Measurements from ENCODE around the gene JOSD2. TPM values are rescaled to one million over a fixed set of nuclear protein-coding genes. Genes with fewer than 3 reads are reported as not detected.
A peak's percentile ranks its signal among the peaks of the same experiment; 100 is the strongest.

Gene JOSD2
- total and polyA plus RNA-seq, 9 of the 15 experiments (the other 6 are each of a cell fraction or from before 2014, with no cell fraction given), result 0.06 to 14.4 (median 3.1) TPM

DNA sequence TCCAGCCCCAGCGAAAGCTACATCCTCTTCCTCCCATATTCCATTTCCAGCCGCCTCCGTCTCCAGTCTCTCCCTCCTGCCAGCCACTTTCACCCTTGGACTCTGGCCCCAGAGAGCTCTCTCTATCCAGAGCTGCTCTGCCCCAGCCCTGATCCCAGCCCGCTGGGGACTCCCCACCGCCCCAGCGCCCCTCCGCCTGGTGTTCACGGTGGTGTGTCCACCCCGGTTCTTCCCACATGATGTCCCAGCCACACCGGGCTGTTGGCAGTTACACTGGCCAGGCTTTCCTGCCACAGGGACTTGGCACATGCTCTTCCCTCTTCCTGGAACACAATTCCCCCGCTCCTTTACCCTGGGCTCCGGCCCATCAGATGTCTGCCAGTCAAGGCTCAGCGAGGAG lies 46.0 kb downstream of the JOSD2 start:
- Histone ChIP-seq H3K79me2 (ENCODE audit: control insufficient read depth, insufficient read depth, low read length) (no peaks in the 10 kb centered on the region), H3K36me3 (ENCODE audit: control insufficient read depth, insufficient read depth, low read length) (no peaks in the 10 kb centered on the region), H3K9me1 (ENCODE audit: control insufficient read depth, insufficient read depth, low read length) (no peaks in the 10 kb centered on the region), H3K9me3 (replicated peaks; ENCODE audit: control insufficient read depth, insufficient read depth, low read depth, low read length) (no peaks in the 10 kb centered on the region), H3K4me2 (ENCODE audit: insufficient read depth, low read length) (no peak overlapping the region), H3K9ac (ENCODE audit: insufficient read depth in 1 of 2, low read depth in 2 of 2, low read length in 2 of 2) (peak overlapping the region in 1 of 2 experiments; percentile 39; a peak in 1 of 4 replicates), H3K27ac (ENCODE audit: extremely low read depth, low read depth, low read length) (no peak overlapping the region), H2AFZ (ENCODE audit: low read depth, low read length) (no peak overlapping the region), H3K27me3 (ENCODE audit: control insufficient read depth in 2 of 2, insufficient read depth in 2 of 2, low read length in 2 of 2) (peaks cover 0 to 18% of the 10 kb centered on the region in 2 experiments; a peak in 2 of 5 replicates), H4K20me1 (replicated peaks; ENCODE audit: control insufficient read depth, insufficient read depth, low read length) (no peaks in the 10 kb centered on the region), H3K4me3 (no peak overlapping the region), H3K4me1 (replicated peaks in 1 of 2; ENCODE audit: control insufficient read depth in 2 of 2, insufficient read depth in 2 of 2, low read length in 2 of 2) (peaks cover 12 to 42% of the 10 kb centered on the region in 2 experiments; a peak in 4 of 5 replicates)
- no peak for ATAC-seq
- BruUV-seq (replicated peaks), result no TSS peak
- no peak for TF ChIP-seq PHF8 (IDR thresholded peaks at IDR 0.05; ENCODE audit: borderline replicate concordance, low read length)
- no peak for TF ChIP-seq CSDE1 (IDR thresholded peaks at IDR 0.05)
- TF ChIP-seq POLR3A (IDR thresholded peaks at IDR 0.05; ENCODE audit: borderline replicate concordance, extremely low read depth, insufficient read depth, insufficient read length), result no peak
- TF ChIP-seq SRF (CRISPR knock-in tag; IDR thresholded peaks at IDR 0.05), result no peak
- no peak for TF ChIP-seq ZNF764 (CRISPR knock-in tag; IDR thresholded peaks at IDR 0.05; ENCODE audit: low read depth)
- TF ChIP-seq SPI1 (IDR thresholded peaks at IDR 0.05; ENCODE audit: borderline replicate concordance, low read depth, low read length), result no peak
- TF ChIP-seq, protein P1, sequence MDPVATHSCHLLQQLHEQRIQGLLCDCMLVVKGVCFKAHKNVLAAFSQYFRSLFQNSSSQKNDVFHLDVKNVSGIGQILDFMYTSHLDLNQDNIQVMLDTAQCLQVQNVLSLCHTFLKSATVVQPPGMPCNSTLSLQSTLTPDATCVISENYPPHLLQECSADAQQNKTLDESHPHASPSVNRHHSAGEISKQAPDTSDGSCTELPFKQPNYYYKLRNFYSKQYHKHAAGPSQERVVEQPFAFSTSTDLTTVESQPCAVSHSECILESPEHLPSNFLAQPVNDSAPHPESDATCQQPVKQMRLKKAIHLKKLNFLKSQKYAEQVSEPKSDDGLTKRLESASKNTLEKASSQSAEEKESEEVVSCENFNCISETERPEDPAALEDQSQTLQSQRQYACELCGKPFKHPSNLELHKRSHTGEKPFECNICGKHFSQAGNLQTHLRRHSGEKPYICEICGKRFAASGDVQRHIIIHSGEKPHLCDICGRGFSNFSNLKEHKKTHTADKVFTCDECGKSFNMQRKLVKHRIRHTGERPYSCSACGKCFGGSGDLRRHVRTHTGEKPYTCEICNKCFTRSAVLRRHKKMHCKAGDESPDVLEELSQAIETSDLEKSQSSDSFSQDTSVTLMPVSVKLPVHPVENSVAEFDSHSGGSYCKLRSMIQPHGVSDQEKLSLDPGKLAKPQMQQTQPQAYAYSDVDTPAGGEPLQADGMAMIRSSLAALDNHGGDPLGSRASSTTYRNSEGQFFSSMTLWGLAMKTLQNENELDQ (CRISPR knock-in tag; IDR thresholded peaks at IDR 0.05; ENCODE audit: borderline replicate concordance), result no peak
- no peak for TF ChIP-seq FOXP1 (CRISPR knock-in tag; IDR thresholded peaks at IDR 0.05)
- TF ChIP-seq ZNF263 (CRISPR knock-in tag; IDR thresholded peaks at IDR 0.05; ENCODE audit: borderline replicate concordance), result no peak
- TF ChIP-seq HMG20A (CRISPR knock-in tag; conservative IDR thresholded peaks at IDR 0.05), result no peak
- TF ChIP-seq, protein P2, sequence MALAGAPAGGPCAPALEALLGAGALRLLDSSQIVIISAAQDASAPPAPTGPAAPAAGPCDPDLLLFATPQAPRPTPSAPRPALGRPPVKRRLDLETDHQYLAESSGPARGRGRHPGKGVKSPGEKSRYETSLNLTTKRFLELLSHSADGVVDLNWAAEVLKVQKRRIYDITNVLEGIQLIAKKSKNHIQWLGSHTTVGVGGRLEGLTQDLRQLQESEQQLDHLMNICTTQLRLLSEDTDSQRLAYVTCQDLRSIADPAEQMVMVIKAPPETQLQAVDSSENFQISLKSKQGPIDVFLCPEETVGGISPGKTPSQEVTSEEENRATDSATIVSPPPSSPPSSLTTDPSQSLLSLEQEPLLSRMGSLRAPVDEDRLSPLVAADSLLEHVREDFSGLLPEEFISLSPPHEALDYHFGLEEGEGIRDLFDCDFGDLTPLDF (CRISPR knock-in tag; IDR thresholded peaks at IDR 0.05), result no peak
- TF ChIP-seq L3MBTL2 (IDR thresholded peaks at IDR 0.05), result no peak
- TF ChIP-seq ZNF551 (CRISPR knock-in tag; IDR thresholded peaks at IDR 0.05), result no peak
- no peak for TF ChIP-seq ZBTB1 (CRISPR knock-in tag; IDR thresholded peaks at IDR 0.05; ENCODE audit: borderline replicate concordance, low read depth)
- no peak for TF ChIP-seq YBX1 (IDR thresholded peaks at IDR 0.05)
- no peak for TF ChIP-seq BRD9 (IDR thresholded peaks at IDR 0.05; ENCODE audit: low read depth, partially characterized antibody)
- FAIRE-seq, result no peak
- in situ Hi-C loops (cut with MboI) (loop anchor here (5.0 kb wide), 1 partner anchor 98 kb away; the partner anchor contains the start of gene NAPSA), intact Hi-C loops (cut with micrococcal nuclease) (no loop called here)
- CTCF ChIA-PET (ENCODE audit: low intra/inter-chr PET ratio), result no interaction called here
- POLR2A ChIA-PET, result no interaction called here
- DNase-seq (ENCODE audit: extremely low read depth in 1 of 4, low spot score in 3 of 4), result no peak
- WGBS (ENCODE audit: insufficient coverage, low coverage, missing lambda C conversion rate), result 74% methylated on average over 5 of the region's 13 CpGs
